Panc1 (cell line): ENCODE data around the gene C12orf57. TPM values are rescaled to one million over a fixed set of nuclear protein-coding genes. Genes with fewer than 3 reads are reported as not detected.

ENCODE experiments used
- ATAC-seq: fragments of 200-7000 bp; cut with Tn5 transposase; 2 replicates; pipeline ENCODE4 v1.9.1; 2020; ENCODE audit warnings: mild to moderate bottlenecking, moderate library complexity
- BruUV-seq: library from RNA; stranded (reverse); fragments of 400-500 nt; replicated peaks from 2 replicates; lab custom pipeline; 2021; lab: Mats Ljungman, UMichigan
- CTCF ChIA-PET: fragments of 300-600 bp; sonication (Branson Sonifier 250); formaldehyde crosslinking; loops from one replicate; lab custom pipeline; 2022; ENCODE audit warnings: antibody characterized with exemption; lab: Charles Lee
- POLR2A ChIA-PET: fragments of 300-600 bp; sonication (Branson Sonifier 250); formaldehyde crosslinking; loops from one replicate; lab custom pipeline; 2022; ENCODE audit warnings: antibody characterized with exemption; lab: Charles Lee
- DNase-seq: peaks from one replicate; pipeline ENCODE4 v3.0.0-alpha.2; 2010; ENCODE audit warnings: low read depth, low spot score
- H3K27ac ChIP-seq: 2 replicates; pipeline ENCODE4 v1.5.1; 2011; ENCODE audit warnings: mild to moderate bottlenecking, low read length, inconsistent platforms
- H3K27me3 ChIP-seq: fragments of 200-500 bp; sonication (Bioruptor generic); 2 replicates; pipeline ENCODE4 v1.6.0; 2014; ENCODE audit warnings: low read length, inconsistent platforms; ENCODE audit not compliant: control insufficient read depth, insufficient read depth
- H3K36me3 ChIP-seq: fragments of 200-500 bp; sonication (Bioruptor generic); 2 replicates; pipeline ENCODE4 v1.5.1; 2014; ENCODE audit warnings: inconsistent platforms, mild to moderate bottlenecking, low read length, moderate library complexity; ENCODE audit not compliant: control insufficient read depth, insufficient read depth
- H3K4me1 ChIP-seq: 2 replicates; pipeline ENCODE4 v1.5.1; 2011; ENCODE audit warnings: inconsistent platforms, mild to moderate bottlenecking, low read length, moderate library complexity; ENCODE audit not compliant: control insufficient read depth, insufficient read depth
- H3K4me3 ChIP-seq, 2 experiments: 2 replicates each; pipeline ENCODE4 v1.5.1; 2011 to 2012; ENCODE audit warnings: low read depth in 2 of 2, low read length in 2 of 2, mild to moderate bottlenecking in 2 of 2, inconsistent platforms in 1 of 2, moderate library complexity in 1 of 2
- H3K9me3 ChIP-seq: fragments of 200-500 bp; sonication (Bioruptor generic); 2 replicates; pipeline ENCODE4 v1.5.1; 2014; ENCODE audit warnings: low read depth, mild to moderate bottlenecking, inconsistent platforms, low read length, moderate library complexity; ENCODE audit not compliant: control insufficient read depth, insufficient read depth
- POLR2AphosphoS5 ChIP-seq: IDR thresholded peaks from 2 replicates; pipeline ENCODE4 v1.6.1; 2012; ENCODE audit warnings: mild to moderate bottlenecking, low read depth, low read length, moderate library complexity
- SIN3A ChIP-seq: IDR thresholded peaks from 2 replicates; pipeline ENCODE4 v1.6.1; 2012; ENCODE audit warnings: low read depth, mild to moderate bottlenecking, low read length, moderate library complexity, borderline replicate concordance; ENCODE audit not compliant: insufficient read depth
- TCF7L2 ChIP-seq: IDR thresholded peaks from 2 replicates; pipeline ENCODE4 v1.6.1; 2011; ENCODE audit warnings: mild to moderate bottlenecking, low read depth, low read length, inconsistent platforms
- in situ Hi-C: cut with HindIII; loops from 2 replicates; pipeline ENCODE4 v1.10.0; 2016; ENCODE audit warnings: low sequenced_read_pairs, low pct_unique_long_range_greater_than_20kb
- intact Hi-C: fragments of 100-400 bp; cut with micrococcal nuclease; formaldehyde crosslinking; loops from one replicate; pipeline ENCODE4 v1.10.0; 2022; ENCODE audit not compliant: unreplicated experiment
- total RNA-seq: library from RNA; stranded (reverse); gene quantifications from one replicate; pipeline ENCODE4 v1.2.1, GENCODE V29; 2021; ENCODE audit not compliant: unreplicated experiment
- TF ChIP-seq, protein P1 (sequence below), 2 experiments: IDR thresholded peaks; 2 replicates each; pipeline ENCODE4 v1.6.1; 2011 to 2012; ENCODE audit warnings: low read depth in 2 of 2, control low read depth in 1 of 2, low read length in 1 of 2, mild to moderate bottlenecking in 1 of 2, moderate library complexity in 1 of 2; ENCODE audit not compliant: insufficient read depth in 1 of 2
- TF ChIP-seq, protein P2 (sequence below): fragments of 450-650 bp; IDR thresholded peaks from 2 replicates; pipeline ENCODE4 v1.5.1; 2017; ENCODE audit warnings: mild to moderate bottlenecking

C12orf57 gene
- total RNA-seq, 1 experiment from 2014 or later, result 126 TPM

DNA sequence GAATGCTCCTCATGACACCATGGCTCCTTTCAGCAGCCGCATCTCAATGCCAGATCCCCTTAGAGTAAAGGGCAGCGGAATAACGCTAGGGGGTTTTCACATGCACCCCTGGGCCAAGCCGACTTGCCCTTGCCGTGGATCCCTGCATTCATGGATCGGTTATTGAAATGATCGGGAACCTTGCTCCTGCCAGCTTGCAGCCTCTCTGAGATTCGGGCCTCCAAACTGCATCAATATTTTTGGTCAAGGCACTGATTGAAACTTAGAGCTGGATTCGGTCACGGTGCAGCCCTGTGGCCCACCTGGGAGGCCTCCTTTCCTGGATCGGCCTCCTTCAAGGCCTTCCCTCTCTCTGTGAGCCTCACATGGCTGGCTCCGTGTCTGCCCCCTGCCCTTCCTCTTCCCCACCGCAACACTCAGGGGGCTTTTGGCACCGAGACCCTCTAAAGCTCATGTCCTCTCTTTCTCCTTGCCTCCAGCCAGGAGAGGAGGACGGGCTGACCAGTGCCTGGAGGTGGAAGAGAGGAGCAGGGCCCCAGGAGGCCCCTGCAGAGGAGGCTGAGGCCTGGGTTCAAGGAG lies 9.1 kb downstream of the C12orf57 start:
- Histone ChIP-seq H3K4me1 (no peaks in the 10 kb centered on the region), H3K27ac (no peak overlapping the region), H3K27me3 (no peaks in the 10 kb centered on the region), H3K9me3 (no peaks in the 10 kb centered on the region), H3K4me3 (no peak overlapping the region), H3K36me3 (no peaks in the 10 kb centered on the region)
- ChIA-PET POLR2A (interaction anchor here (0.7 kb wide), 1 partner anchor 137 kb away, joined by 3 read pairs; no protein-coding TSS in a partner anchor), CTCF (no interaction called here)
- BruUV-seq, result no TSS peak
- ATAC-seq (no peak), DNase-seq (no peak)
- in situ Hi-C loops (no loop called here), intact Hi-C loops (no loop called here)
- TF ChIP-seq POLR2AphosphoS5 (no peak), TCF7L2 (no peak), SIN3A (no peak)
- TF ChIP-seq, protein P1, sequence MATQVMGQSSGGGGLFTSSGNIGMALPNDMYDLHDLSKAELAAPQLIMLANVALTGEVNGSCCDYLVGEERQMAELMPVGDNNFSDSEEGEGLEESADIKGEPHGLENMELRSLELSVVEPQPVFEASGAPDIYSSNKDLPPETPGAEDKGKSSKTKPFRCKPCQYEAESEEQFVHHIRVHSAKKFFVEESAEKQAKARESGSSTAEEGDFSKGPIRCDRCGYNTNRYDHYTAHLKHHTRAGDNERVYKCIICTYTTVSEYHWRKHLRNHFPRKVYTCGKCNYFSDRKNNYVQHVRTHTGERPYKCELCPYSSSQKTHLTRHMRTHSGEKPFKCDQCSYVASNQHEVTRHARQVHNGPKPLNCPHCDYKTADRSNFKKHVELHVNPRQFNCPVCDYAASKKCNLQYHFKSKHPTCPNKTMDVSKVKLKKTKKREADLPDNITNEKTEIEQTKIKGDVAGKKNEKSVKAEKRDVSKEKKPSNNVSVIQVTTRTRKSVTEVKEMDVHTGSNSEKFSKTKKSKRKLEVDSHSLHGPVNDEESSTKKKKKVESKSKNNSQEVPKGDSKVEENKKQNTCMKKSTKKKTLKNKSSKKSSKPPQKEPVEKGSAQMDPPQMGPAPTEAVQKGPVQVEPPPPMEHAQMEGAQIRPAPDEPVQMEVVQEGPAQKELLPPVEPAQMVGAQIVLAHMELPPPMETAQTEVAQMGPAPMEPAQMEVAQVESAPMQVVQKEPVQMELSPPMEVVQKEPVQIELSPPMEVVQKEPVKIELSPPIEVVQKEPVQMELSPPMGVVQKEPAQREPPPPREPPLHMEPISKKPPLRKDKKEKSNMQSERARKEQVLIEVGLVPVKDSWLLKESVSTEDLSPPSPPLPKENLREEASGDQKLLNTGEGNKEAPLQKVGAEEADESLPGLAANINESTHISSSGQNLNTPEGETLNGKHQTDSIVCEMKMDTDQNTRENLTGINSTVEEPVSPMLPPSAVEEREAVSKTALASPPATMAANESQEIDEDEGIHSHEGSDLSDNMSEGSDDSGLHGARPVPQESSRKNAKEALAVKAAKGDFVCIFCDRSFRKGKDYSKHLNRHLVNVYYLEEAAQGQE (IDR thresholded peaks at IDR 0.05; ENCODE audit: insufficient read depth in 1 of 2, low read depth in 2 of 2, low read length in 1 of 2), result no peak
- TF ChIP-seq, protein P2, sequence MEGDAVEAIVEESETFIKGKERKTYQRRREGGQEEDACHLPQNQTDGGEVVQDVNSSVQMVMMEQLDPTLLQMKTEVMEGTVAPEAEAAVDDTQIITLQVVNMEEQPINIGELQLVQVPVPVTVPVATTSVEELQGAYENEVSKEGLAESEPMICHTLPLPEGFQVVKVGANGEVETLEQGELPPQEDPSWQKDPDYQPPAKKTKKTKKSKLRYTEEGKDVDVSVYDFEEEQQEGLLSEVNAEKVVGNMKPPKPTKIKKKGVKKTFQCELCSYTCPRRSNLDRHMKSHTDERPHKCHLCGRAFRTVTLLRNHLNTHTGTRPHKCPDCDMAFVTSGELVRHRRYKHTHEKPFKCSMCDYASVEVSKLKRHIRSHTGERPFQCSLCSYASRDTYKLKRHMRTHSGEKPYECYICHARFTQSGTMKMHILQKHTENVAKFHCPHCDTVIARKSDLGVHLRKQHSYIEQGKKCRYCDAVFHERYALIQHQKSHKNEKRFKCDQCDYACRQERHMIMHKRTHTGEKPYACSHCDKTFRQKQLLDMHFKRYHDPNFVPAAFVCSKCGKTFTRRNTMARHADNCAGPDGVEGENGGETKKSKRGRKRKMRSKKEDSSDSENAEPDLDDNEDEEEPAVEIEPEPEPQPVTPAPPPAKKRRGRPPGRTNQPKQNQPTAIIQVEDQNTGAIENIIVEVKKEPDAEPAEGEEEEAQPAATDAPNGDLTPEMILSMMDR, result no peak

DNA sequence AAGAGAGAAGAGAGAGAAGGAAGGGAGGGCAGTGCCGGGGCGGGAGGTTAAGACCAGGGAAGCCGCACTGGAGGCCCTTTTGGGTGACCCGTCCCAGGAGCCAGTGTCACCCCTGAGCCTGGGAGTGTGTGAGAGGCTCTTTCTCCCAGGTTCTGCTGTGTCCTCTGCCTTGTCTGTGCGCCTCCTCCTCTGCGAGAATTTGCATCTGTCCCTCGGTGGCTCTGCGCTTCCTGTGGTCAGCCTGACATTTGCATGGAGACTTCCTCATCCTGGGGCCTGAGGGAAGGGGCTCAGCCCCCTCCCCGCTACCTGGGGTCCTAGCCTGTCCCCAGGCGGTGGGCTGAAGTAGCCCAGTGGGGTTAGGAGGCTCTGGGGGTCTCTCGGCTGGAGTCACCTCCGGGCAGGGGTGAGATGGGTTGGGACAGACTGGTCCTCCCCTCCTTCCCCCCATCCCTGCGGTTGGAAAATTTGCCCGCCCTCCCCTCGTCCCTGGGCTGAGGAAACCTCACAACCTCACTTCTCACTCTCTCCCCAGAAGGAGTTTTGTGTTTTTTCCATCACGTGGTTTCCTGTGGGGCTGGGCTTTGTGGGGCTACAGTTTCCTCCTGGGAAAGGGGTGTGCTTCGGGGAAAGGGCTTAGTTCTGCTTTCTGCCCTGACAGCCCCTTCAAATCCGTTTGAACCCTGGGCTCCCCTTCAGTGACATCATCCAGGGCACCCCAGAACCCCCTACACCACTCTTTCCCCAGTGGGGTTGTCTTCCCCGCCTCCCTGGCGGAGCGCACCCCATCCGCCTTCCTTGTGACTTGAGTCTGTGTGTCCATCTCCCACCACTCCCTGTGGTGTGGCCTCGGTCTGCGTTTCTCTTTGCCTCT lies 9.9 kb downstream of the C12orf57 start:
- in situ Hi-C loops, result no loop called here
- Histone ChIP-seq H3K9me3 (no peaks in the 10 kb centered on the region), H3K27me3 (no peaks in the 10 kb centered on the region), H3K4me3 (no peak overlapping the region), H3K4me1 (no peaks in the 10 kb centered on the region), H3K36me3 (no peaks in the 10 kb centered on the region), H3K27ac (no peak overlapping the region)
- BruUV-seq, result no TSS peak
- ChIA-PET CTCF (no interaction called here), POLR2A (no interaction called here)
- intact Hi-C loops, result no loop called here
- no peak for ATAC-seq
- no peak for DNase-seq
- no peak for TF ChIP-seq TCF7L2
- TF ChIP-seq POLR2AphosphoS5, result no peak
